GM23338 (cell line): ENCODE data around the gene CRIP3.

Experiments used
- CREB1 ChIP-seq: fragments of 250-450 bp; sonication (Bioruptor Pico); IDR thresholded peaks from 2 replicates; pipeline ENCODE4 v1.5.0; 2020; ENCODE audit warnings: low read depth, mild to moderate bottlenecking, moderate library complexity
- CTCF ChIP-seq, 2 experiments: fragments of 200-600 bp in 1 of 2; sonication (generic) in 1 of 2; conservative IDR thresholded peaks; 2 replicates each; pipeline versions ENCODE4 v1.5.1 to v1.6.1; 2016 to 2017; ENCODE audit warnings: antibody characterized with exemption in 2 of 2, low read depth in 2 of 2, mild to moderate bottlenecking in 2 of 2, moderate library complexity in 1 of 2
- ETS1 ChIP-seq: IDR thresholded peaks from 2 replicates; pipeline ENCODE4 v1.6.1; 2016; ENCODE audit warnings: antibody characterized with exemption
- EZH2 ChIP-seq: fragments of 200-600 bp; sonication (generic); IDR thresholded peaks from one replicate; pipeline ENCODE4 v1.8.0; 2017; ENCODE audit warnings: antibody characterized with exemption, mild to moderate bottlenecking, low read depth; ENCODE audit not compliant: unreplicated experiment
- EZH2phosphoT487 ChIP-seq: fragments of 200-600 bp; sonication (generic); IDR thresholded peaks from one replicate; pipeline ENCODE4 v1.8.1; 2018; ENCODE audit warnings: antibody characterized with exemption; ENCODE audit not compliant: unreplicated experiment
- JUNB ChIP-seq: IDR thresholded peaks from one replicate; pipeline ENCODE4 v1.6.1; 2016; ENCODE audit warnings: antibody characterized with exemption; ENCODE audit not compliant: unreplicated experiment
- POLR2AphosphoS5 ChIP-seq: IDR thresholded peaks from 2 replicates; pipeline ENCODE4 v1.6.1; 2016; ENCODE audit warnings: antibody characterized with exemption, low read depth
- REST ChIP-seq: IDR thresholded peaks from one replicate; pipeline ENCODE4 v1.6.1; 2018; ENCODE audit warnings: antibody characterized with exemption; ENCODE audit not compliant: unreplicated experiment
- STAT1 ChIP-seq: IDR thresholded peaks from one replicate; pipeline ENCODE4 v1.6.1; 2016; ENCODE audit warnings: antibody characterized with exemption; ENCODE audit not compliant: unreplicated experiment
- ZNF114 ChIP-seq: fragments of 250-450 bp; sonication (Bioruptor Pico); IDR thresholded peaks from 2 replicates; pipeline ENCODE4 v1.5.0; 2020; ENCODE audit warnings: mild to moderate bottlenecking, moderate library complexity
- ZNF331 ChIP-seq: fragments of 250-450 bp; sonication (Bioruptor Pico); IDR thresholded peaks from 2 replicates; pipeline ENCODE4 v1.5.0; 2020; ENCODE audit warnings: low read depth, mild to moderate bottlenecking, moderate library complexity
- ZNF462 ChIP-seq: fragments of 250-450 bp; sonication (Bioruptor Pico); IDR thresholded peaks from 2 replicates; pipeline ENCODE4 v1.5.0; 2020; ENCODE audit warnings: mild to moderate bottlenecking, moderate library complexity

GRCh38 chr6:43347444-43347843 lies 38.8 kb upstream of the CRIP3 start:
- TF ChIP-seq CTCF (conservative IDR thresholded peaks at IDR 0.05; ENCODE audit: low read depth in 2 of 2): no peak
- TF ChIP-seq EZH2: no peak
- no peak for TF ChIP-seq ZNF462
- TF ChIP-seq EZH2phosphoT487: no peak
- no peak for TF ChIP-seq CREB1 (CRISPR knock-in tag)
- TF ChIP-seq ZNF114 (CRISPR knock-in tag): no peak
- TF ChIP-seq REST: no peak
- no peak for TF ChIP-seq POLR2AphosphoS5
- no peak for TF ChIP-seq ETS1
- TF ChIP-seq ZNF331 (CRISPR knock-in tag): no peak
- TF ChIP-seq STAT1: no peak
- TF ChIP-seq JUNB: no peak
